ENCODE results near the gene ERV3-1. TPM values are rescaled to one million over a fixed set of nuclear protein-coding genes. Genes with fewer than 3 reads are reported as not detected.
A peak's percentile ranks its signal among the peaks of the same experiment; 100 is the strongest.
"Not testable (repeated sequence)": the region's sequence is repeated elsewhere in the genome, so short reads cannot be mapped to it uniquely, and the experiment has no call there.

ERV3-1 gene
- polyA plus RNA-seq, 2 donors = 7.3 to 10.9 TPM

DNA sequence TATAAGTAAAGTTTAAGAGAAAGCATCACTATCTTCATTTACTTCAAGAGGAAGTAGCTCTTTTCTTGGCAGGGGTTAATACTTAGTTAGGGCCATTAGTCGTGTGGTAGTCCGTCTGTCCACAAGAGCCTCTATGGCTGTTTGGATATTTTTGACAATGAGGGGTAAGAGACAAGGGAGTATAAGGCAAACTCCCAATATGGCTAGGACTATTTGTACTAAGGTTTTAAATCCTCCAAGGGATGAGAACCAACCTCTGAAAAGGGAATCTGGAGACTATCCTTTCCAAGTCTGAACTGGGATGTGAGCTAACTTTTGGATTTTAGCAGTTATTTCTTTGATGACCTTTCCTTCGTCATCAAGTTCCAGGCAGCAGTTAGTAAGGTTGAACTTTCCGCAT, 15.6 kb downstream of the ERV3-1 start, which contains the start of gene ZNF117:
Gene ZNF117 (minus strand): TSS at position 101 of the 400 bp plus-strand sequence.
- Histone ChIP-seq H3K27me3 (ENCODE audit: control insufficient read depth in 1 of 2, insufficient read depth in 2 of 2, low read length in 2 of 2) (no peaks in the 10 kb centered on the region), H3K9me3 (ENCODE audit: control insufficient read depth in 2 of 2, insufficient read depth in 1 of 2, low read depth in 1 of 2, low read length in 1 of 2) (peaks cover 0 to 17% of the 10 kb centered on the region in 2 donors), H3K4me1 (ENCODE audit: control insufficient read depth in 2 of 2, insufficient read depth in 2 of 2, low read length in 1 of 2) (peaks cover 0 to 2% of the 10 kb centered on the region in 2 donors), H3K4me3 (ENCODE audit: low read depth in 1 of 2, low read length in 2 of 2) (no peak within 1 kb of the TSS), H3K27ac (ENCODE audit: low read depth in 2 of 2, low read length in 1 of 2) (peak within 1 kb of the TSS; percentile 25 to 65), H3K36me3 (ENCODE audit: control insufficient read depth in 2 of 2, insufficient read depth in 2 of 2, low read length in 1 of 2) (peaks cover 0 to 10% of the 10 kb centered on the region in 2 donors)
- WGBS, 2 donors = 78 to 80% methylated on average over 4 of the region's 4 CpGs

GRCh38 chr7:64990216-64990615, 16.3 kb downstream of the ERV3-1 start:
- Histone ChIP-seq H3K36me3 (ENCODE audit: control insufficient read depth in 2 of 2, insufficient read depth in 2 of 2, low read length in 1 of 2) (peaks cover 0 to 12% of the 10 kb centered on the region in 2 donors), H3K4me1 (ENCODE audit: control insufficient read depth in 2 of 2, insufficient read depth in 2 of 2, low read length in 1 of 2) (peaks cover 0 to 2% of the 10 kb centered on the region in 2 donors), H3K9me3 (ENCODE audit: control insufficient read depth in 2 of 2, insufficient read depth in 1 of 2, low read depth in 1 of 2, low read length in 1 of 2) (peaks cover 0 to 13% of the 10 kb centered on the region in 2 donors), H3K27ac (ENCODE audit: low read depth in 2 of 2, low read length in 1 of 2) (no peak overlapping the region), H3K4me3 (ENCODE audit: low read depth in 1 of 2, low read length in 2 of 2) (no peak overlapping the region), H3K27me3 (ENCODE audit: control insufficient read depth in 1 of 2, insufficient read depth in 2 of 2, low read length in 2 of 2) (no peaks in the 10 kb centered on the region)
- 70 to 86% methylated on average over 7 of the region's 7 CpGs for WGBS, 2 donors

- Histone ChIP-seq H3K27ac (ENCODE audit: low read depth in 2 of 2, low read length in 1 of 2) (no peak overlapping the region), H3K9me3 (ENCODE audit: control insufficient read depth in 2 of 2, insufficient read depth in 1 of 2, low read depth in 1 of 2, low read length in 1 of 2) (no peaks in the 10 kb centered on the region), H3K4me1 (ENCODE audit: control insufficient read depth in 2 of 2, insufficient read depth in 2 of 2, low read length in 1 of 2) (no peaks in the 10 kb centered on the region), H3K4me3 (ENCODE audit: low read depth in 1 of 2, low read length in 2 of 2) (no peak overlapping the region), H3K36me3 (ENCODE audit: control insufficient read depth in 2 of 2, insufficient read depth in 2 of 2, low read length in 1 of 2) (peaks cover 2 to 5% of the 10 kb centered on the region in 2 donors), H3K27me3 (ENCODE audit: control insufficient read depth in 1 of 2, insufficient read depth in 2 of 2, low read length in 2 of 2) (no peaks in the 10 kb centered on the region)
- 96 to 98% methylated on average over 5 of the region's 5 CpGs for WGBS, 2 donors
Observed at GRCh38 chr7:64978497-64979203, 27.8 kb downstream of the ERV3-1 start.

DNA sequence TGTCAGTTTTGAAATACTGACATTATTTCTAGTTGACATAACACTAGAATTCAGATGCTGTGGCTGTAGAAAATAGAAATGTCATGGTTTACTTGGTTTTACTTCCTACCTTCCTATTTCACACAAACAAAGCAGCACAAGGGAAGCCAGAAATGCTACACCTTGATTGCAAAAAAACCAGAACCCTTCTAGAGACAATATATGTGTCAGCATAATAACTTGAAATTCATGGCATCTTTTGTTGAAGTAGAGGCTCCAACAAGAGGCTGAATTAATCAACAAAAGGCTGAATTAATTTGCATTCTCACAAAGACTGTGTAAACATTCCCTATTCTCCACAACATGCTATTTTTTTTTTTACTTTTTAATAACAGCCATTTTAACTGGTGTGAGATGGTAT, 40.9 kb downstream of the ERV3-1 start:
- Histone ChIP-seq H3K27ac (ENCODE audit: low read depth in 2 of 2, low read length in 1 of 2) (no peak overlapping the region), H3K4me3 (ENCODE audit: low read depth in 1 of 2, low read length in 2 of 2) (no peak overlapping the region), H3K9me3 (ENCODE audit: control insufficient read depth in 2 of 2, insufficient read depth in 1 of 2, low read depth in 1 of 2, low read length in 1 of 2) (peaks cover 0 to 4% of the 10 kb centered on the region in 2 donors), H3K36me3 (ENCODE audit: control insufficient read depth in 2 of 2, insufficient read depth in 2 of 2, low read length in 1 of 2) (no peaks in the 10 kb centered on the region), H3K4me1 (ENCODE audit: control insufficient read depth in 2 of 2, insufficient read depth in 2 of 2, low read length in 1 of 2) (no peaks in the 10 kb centered on the region), H3K27me3 (ENCODE audit: control insufficient read depth in 1 of 2, insufficient read depth in 2 of 2, low read length in 2 of 2) (no peaks in the 10 kb centered on the region)

DNA sequence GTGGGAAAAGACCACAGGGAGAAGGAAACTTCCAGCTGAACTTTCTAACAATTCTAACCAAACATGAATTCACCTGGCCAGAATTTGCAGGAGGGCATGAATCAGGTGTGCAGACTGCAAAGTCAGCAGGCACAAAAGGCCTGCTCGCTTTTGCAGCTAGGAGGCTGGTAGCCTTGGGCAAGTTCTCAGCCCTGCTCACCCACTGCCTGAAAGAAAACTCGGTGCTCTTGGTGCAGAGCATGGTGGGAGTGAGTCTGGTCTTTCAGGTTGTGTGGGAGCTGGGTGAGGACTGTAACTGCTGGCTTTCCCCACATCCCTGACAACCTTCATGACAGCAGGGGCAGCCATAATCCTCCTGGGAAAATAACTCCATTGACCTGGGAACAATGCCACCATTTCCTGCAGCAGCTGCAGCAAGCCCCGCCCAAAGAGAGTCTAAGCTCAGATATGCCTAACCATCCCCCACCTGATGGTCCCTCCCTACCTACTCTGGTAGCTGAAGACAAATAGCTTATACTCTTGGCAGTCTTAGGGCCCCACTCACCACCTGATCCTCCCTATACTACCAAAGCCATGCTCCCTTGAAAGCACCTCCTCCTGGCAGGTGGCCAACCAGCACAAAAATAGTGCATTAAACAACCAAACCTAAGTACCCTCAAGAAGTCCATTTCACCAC, 47.3 kb downstream of the ERV3-1 start:
- WGBS, 2 donors = 80 to 84% methylated on average over 3 of the region's 3 CpGs

DNA sequence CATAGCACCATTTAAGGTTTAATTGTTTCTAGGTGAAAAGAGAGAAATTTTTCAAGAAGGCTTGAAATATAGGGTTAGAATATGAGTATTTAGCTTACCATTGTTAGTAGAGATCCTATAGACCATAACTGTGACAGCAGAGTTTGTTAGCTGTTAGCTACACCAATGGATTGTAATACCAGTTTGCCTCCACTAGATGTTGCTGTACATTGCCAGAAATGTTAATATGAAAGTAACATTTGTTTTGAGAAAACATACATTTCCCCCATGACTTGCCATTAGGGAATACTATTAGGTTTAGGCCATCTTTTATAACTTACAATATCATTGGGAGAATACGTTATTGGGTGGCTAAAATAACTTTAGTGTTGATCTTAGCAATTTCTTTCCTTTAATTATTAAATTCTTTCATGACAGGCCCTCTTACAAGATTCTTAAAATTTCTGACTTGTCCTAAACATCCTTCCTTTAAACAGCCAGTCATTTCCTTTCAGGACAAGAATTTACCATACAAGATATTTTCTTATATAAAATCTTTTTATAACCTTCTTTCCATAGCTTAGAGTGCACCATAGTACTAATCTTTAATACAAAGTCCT, 55.1 kb downstream of the ERV3-1 start:
- 7 to 9% methylated on average over 1 of the region's 1 CpG for WGBS, 2 donors
- Histone ChIP-seq H3K4me1 (ENCODE audit: control insufficient read depth in 2 of 2, insufficient read depth in 2 of 2, low read length in 1 of 2) (peaks cover 0 to 2% of the 10 kb centered on the region in 2 donors), H3K9me3 (ENCODE audit: control insufficient read depth in 2 of 2, insufficient read depth in 1 of 2, low read depth in 1 of 2, low read length in 1 of 2) (no peaks in the 10 kb centered on the region), H3K4me3 (ENCODE audit: low read depth in 1 of 2, low read length in 2 of 2) (no peak overlapping the region), H3K36me3 (ENCODE audit: control insufficient read depth in 2 of 2, insufficient read depth in 2 of 2, low read length in 1 of 2) (no peaks in the 10 kb centered on the region), H3K27ac (ENCODE audit: low read depth in 2 of 2, low read length in 1 of 2) (no peak overlapping the region), H3K27me3 (ENCODE audit: control insufficient read depth in 1 of 2, insufficient read depth in 2 of 2, low read length in 2 of 2) (no peaks in the 10 kb centered on the region)

More for the DNA sequence above, 47.3 kb downstream of the ERV3-1 start:
- no peaks in the 10 kb centered on the region for H3K27me3 ChIP-seq (ENCODE audit: control insufficient read depth in 1 of 2, insufficient read depth in 2 of 2, low read length in 2 of 2)
- no peaks in the 10 kb centered on the region for H3K36me3 ChIP-seq (ENCODE audit: control insufficient read depth in 2 of 2, insufficient read depth in 2 of 2, low read length in 1 of 2)
- no peak overlapping the region for H3K4me3 ChIP-seq (ENCODE audit: low read depth in 1 of 2, low read length in 2 of 2)
- peak overlapping the region; percentile 8 to 47 for H3K27ac ChIP-seq (ENCODE audit: low read depth in 2 of 2, low read length in 1 of 2)
- peaks cover 2 to 4% of the 10 kb centered on the region in 2 donors for H3K9me3 ChIP-seq (ENCODE audit: control insufficient read depth in 2 of 2, insufficient read depth in 1 of 2, low read depth in 1 of 2, low read length in 1 of 2)
- H3K4me1 ChIP-seq (ENCODE audit: control insufficient read depth in 2 of 2, insufficient read depth in 2 of 2, low read length in 1 of 2) = no peaks in the 10 kb centered on the region

DNA sequence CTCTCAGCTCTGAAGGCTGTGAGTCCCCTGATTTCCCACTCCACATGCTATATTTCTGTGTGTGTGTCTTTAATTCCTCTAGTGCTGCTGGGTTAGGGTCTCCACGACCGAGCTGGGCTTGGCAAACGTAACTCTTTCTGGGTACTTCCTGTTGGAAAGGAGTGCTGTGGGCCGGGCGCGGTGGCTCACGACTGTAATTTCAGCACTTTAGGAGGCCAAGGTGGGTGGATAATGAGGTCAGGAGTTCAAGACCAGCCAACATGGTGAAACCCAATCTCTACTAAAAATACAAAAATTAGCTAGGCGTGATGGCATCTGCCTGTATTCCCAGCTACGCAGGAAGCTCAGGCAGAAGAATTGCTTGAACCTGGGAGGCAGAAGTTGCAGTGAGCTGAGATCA, 55.8 kb downstream of the ERV3-1 start:
- 37 to 49% methylated on average over 9 of the region's 9 CpGs for WGBS, 2 donors
- H3K4me1 ChIP-seq (ENCODE audit: control insufficient read depth in 2 of 2, insufficient read depth in 2 of 2, low read length in 1 of 2); H3K27ac ChIP-seq (ENCODE audit: low read depth in 2 of 2, low read length in 1 of 2); H3K36me3 ChIP-seq (ENCODE audit: control insufficient read depth in 2 of 2, insufficient read depth in 2 of 2, low read length in 1 of 2); H3K27me3 ChIP-seq (ENCODE audit: control insufficient read depth in 1 of 2, insufficient read depth in 2 of 2, low read length in 2 of 2); H3K4me3 ChIP-seq (ENCODE audit: low read depth in 1 of 2, low read length in 2 of 2); H3K9me3 ChIP-seq (ENCODE audit: control insufficient read depth in 2 of 2, insufficient read depth in 1 of 2, low read depth in 1 of 2, low read length in 1 of 2): not testable (repeated sequence)

DNA sequence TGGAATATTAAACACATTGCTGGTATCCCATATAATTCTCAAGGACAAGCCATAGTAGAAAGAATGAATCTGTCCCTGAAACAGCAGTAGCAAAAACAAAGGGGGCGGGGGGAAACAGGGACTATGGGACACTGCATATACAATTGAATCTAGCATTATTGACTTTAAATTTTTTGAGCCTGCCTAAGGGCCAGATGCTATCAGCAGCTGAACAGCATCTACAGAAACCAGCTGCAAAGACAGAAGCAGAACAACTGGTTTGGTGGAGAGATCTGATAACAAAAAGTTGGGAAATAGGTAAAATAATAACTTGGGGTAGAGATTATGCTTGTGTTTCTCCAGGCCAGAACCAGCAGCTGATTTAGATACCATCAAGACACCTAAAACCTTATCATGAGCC, 57.7 kb downstream of the ERV3-1 start:
- WGBS, 2 donors = 95 to 96% methylated on average over 1 of the region's 1 CpG
- not testable (repeated sequence) for H3K27ac ChIP-seq (ENCODE audit: low read depth in 2 of 2, low read length in 1 of 2); H3K36me3 ChIP-seq (ENCODE audit: control insufficient read depth in 2 of 2, insufficient read depth in 2 of 2, low read length in 1 of 2); H3K9me3 ChIP-seq (ENCODE audit: control insufficient read depth in 2 of 2, insufficient read depth in 1 of 2, low read depth in 1 of 2, low read length in 1 of 2); H3K4me3 ChIP-seq (ENCODE audit: low read depth in 1 of 2, low read length in 2 of 2); H3K4me1 ChIP-seq (ENCODE audit: control insufficient read depth in 2 of 2, insufficient read depth in 2 of 2, low read length in 1 of 2); H3K27me3 ChIP-seq (ENCODE audit: control insufficient read depth in 1 of 2, insufficient read depth in 2 of 2, low read length in 2 of 2)

DNA sequence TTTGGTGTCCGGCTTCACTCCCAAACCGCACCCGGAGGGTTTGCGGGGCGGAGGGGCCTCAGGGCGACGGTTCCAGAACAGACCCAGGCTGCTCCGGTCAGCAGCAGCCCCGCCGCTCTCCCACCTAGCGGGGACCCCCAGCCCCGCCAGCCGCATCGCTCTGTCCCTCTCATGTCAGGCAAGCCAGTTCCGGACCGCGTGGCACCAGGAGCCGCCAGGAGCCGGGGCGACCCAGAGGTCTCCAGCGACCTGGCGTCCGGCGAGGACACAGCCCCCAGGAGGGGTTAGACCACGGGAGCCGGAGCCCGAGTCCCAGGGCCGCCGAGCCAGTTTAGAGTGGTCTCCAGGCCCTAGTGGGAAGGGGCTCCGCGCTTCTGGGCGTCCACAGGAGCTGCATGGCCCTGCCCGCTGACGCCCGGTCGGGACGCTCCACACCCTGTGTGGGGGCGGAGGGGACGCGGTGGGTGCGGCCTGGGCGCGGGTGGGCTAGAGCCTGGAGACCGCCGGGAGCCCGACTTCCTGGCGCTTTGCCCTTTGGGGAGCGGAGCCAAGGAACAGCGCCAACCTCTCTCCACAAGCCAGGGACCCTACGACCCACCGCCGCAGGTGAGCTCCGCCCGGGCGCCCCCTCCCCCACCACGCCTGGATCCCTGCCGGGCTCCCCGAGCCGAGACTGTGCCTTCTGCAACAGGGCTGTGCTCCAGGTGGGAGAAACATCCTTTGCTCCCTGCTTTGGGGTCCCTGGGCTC, 59.1 kb downstream of the ERV3-1 start:
- WGBS, 2 donors = 3 to 4% methylated on average over 58 to 59 of the region's 59 CpGs
- Histone ChIP-seq H3K27ac (ENCODE audit: low read depth in 2 of 2, low read length in 1 of 2) (no peak overlapping the region), H3K9me3 (ENCODE audit: control insufficient read depth in 2 of 2, insufficient read depth in 1 of 2, low read depth in 1 of 2, low read length in 1 of 2) (no peaks in the 10 kb centered on the region), H3K27me3 (ENCODE audit: control insufficient read depth in 1 of 2, insufficient read depth in 2 of 2, low read length in 2 of 2) (no peaks in the 10 kb centered on the region), H3K4me3 (ENCODE audit: low read depth in 1 of 2, low read length in 2 of 2) (peak overlapping the region; percentile 34 to 37), H3K36me3 (ENCODE audit: control insufficient read depth in 2 of 2, insufficient read depth in 2 of 2, low read length in 1 of 2) (no peaks in the 10 kb centered on the region), H3K4me1 (ENCODE audit: control insufficient read depth in 2 of 2, insufficient read depth in 2 of 2, low read length in 1 of 2) (peaks cover 6 to 11% of the 10 kb centered on the region in 2 donors)

Data from esophagus (tissue), 2 donors.